NB4 (cell line): ENCODE measurements around the gene FAM90A1.
"Not testable (repeated sequence)": the region's sequence is repeated elsewhere in the genome, so short reads cannot be mapped to it uniquely, and the experiment has no call there.

Experiments used
- CTCF ChIP-seq: IDR thresholded peaks from one replicate; pipeline ENCODE4 v1.5.1; 2012; ENCODE audit warnings: low read depth, low read length
- MAX ChIP-seq: IDR thresholded peaks from 2 replicates; pipeline ENCODE4 v1.6.1; 2011; ENCODE audit warnings: low read depth, low read length
- POLR2A ChIP-seq: IDR thresholded peaks from 2 replicates; pipeline ENCODE4 v1.6.1; 2011; ENCODE audit warnings: mild to moderate bottlenecking; ENCODE audit not compliant: insufficient read length; ENCODE audit errors: extremely low read depth

GRCh38 chr12:8231049-8231448 is 3.6 kb upstream of the FAM90A1 start:
- not testable (repeated sequence) for TF ChIP-seq CTCF, MAX, POLR2A
